GM13977 (cell line): ENCODE measurements around the gene MARCO.
"Not testable (repeated sequence)": the region's sequence is repeated elsewhere in the genome, so short reads cannot be mapped to it uniquely, and the experiment has no call there.

ENCODE experiments used
- DNase-seq: peaks from one replicate; pipeline ENCODE4 v3.0.0; 2012; ENCODE audit warnings: low spot score
- in situ Hi-C: fragments of 300-500 bp; cut with MboI; formaldehyde crosslinking; loops from one replicate; pipeline ENCODE4 v1.12.0; 2022; ENCODE audit warnings: low sequenced_read_pairs, low pct_unique_long_range_greater_than_20kb, mixed read lengths, inconsistent platforms; ENCODE audit not compliant: unreplicated experiment
- TF ChIP-seq, protein P1 (sequence below): IDR thresholded peaks from 2 replicates; pipeline ENCODE4 v1.5.1; 2012; ENCODE audit warnings: mild to moderate bottlenecking, control low read depth; ENCODE audit not compliant: insufficient read depth; ENCODE audit errors: extremely low read depth, missing control alignments

The MARCO gene

DNA sequence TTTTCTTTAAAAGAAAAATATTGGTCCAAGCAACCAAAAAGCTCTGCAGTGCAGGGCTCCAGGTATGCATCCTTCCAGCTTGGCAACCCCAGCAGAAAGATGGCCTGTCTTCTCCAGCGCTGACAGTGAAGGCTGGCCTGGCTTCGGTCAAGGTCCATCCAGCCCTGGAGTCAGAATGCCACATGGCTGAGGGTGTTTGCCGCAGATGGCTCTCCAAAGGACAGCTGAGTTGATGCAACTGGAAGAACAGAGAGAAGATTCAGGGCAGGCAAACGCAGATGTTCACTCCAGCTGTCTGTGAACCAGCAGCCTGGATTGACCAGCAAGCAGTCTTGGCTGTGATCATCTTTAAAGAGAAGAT, 51.4 kb downstream of the MARCO start:
- DNase-seq: no peak
- in situ Hi-C loops: no loop called here
- TF ChIP-seq, protein P1, sequence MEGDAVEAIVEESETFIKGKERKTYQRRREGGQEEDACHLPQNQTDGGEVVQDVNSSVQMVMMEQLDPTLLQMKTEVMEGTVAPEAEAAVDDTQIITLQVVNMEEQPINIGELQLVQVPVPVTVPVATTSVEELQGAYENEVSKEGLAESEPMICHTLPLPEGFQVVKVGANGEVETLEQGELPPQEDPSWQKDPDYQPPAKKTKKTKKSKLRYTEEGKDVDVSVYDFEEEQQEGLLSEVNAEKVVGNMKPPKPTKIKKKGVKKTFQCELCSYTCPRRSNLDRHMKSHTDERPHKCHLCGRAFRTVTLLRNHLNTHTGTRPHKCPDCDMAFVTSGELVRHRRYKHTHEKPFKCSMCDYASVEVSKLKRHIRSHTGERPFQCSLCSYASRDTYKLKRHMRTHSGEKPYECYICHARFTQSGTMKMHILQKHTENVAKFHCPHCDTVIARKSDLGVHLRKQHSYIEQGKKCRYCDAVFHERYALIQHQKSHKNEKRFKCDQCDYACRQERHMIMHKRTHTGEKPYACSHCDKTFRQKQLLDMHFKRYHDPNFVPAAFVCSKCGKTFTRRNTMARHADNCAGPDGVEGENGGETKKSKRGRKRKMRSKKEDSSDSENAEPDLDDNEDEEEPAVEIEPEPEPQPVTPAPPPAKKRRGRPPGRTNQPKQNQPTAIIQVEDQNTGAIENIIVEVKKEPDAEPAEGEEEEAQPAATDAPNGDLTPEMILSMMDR: no peak

DNA sequence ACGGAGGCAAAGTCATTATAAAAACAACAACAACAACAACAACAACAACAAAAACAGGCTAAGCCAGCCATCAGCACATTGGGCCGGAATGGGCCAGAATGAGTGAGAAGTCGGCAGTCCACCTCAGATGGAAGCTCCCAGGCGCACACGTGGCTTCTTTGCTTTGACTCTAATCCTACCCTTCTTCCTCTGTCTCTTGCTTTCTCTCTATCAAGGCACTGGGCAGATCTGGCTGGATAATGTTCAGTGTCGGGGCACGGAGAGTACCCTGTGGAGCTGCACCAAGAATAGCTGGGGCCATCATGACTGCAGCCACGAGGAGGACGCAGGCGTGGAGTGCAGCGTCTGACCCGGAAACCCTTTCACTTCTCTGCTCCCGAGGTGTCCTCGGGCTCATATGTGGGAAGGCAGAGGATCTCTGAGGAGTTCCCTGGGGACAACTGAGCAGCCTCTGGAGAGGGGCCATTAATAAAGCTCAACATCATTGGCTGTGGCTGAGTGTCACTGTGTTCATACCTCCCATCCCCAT, 52.2 kb downstream of the MARCO start:
- TF ChIP-seq, protein P1: no peak
- no peak for DNase-seq
- in situ Hi-C loops: no loop called here

DNA sequence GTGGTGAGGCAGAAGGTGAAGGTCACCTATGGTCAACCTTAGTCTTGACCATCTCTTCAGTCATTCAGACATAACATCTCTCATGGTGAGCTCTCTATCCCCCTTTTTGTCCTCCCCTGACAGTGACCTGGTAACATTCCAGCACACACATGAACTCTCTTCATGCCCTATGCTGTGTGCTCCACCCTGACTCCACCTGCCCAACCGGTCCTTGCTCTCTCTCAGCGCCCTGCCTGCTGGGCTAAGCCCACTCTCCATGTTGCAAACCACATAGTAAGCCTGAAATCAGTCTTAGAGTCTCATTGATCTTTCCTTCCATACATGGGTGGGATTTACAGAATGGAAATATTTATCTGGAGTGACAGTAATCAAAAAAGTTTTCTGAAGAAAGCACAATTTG, 52.8 kb downstream of the MARCO start:
- in situ Hi-C loops: no loop called here
- no peak for DNase-seq
- TF ChIP-seq, protein P1: no peak

DNA sequence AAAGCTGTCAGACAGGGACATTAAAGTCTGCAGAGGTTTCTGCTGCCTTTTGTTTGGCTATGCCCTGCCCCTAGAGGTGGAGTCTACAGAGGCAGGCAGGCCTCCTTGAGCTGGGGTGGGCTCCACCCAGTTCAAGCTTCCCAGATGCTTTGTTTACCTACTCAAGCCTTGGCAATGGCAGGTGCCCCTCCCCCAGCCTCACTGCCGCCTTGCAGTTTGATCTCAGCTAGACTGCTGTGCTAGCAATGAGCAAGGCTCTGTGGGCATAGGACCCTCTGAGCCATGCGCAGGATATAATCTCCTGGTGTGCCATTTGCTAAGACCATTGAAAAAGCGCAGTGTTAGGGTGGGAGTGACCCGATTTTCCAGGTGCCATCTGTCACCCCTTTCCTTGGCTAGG, 61.9 kb downstream of the MARCO start:
- in situ Hi-C loops, DNase-seq: not testable (repeated sequence)

DNA sequence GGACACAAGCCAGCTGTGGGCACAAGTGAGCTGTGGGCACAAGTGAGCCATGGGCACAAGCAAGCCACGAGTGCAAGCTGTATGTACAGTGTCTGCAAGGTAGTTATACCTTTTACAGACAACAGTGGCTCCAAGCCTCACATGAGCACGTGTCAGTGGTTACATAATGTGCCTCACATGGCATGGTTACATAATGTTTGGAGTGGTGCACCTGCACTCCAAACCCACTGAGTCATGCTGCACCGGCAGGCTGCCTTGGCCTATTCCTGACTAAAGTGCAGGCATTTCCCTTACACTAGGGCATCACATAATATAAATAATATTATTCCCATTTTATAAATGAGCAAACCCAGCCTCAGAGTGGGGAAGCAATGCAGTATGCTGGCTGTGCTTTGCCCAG, 62.6 kb downstream of the MARCO start:
- in situ Hi-C loops: no loop called here
- no peak for DNase-seq
- TF ChIP-seq, protein P1: no peak

DNA sequence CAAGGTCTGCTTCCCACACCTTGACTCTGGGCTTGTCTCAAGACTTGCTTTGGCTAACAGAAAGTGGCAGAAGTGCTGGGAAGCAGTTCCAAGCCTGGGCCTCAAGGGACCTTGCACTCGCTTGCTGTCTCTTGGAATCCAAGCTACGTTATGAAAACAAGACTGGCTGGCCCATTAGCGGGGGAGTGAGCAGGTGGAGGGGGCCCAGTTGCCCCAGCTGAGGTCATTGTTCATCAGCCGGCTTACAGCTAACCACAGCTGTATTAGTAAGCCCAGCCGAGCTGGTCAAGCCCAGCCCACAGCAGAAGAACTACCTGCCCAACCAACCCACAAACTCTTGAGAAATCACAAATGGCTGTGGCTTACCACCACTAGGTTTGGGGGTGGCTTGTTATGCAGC, 63.1 kb downstream of the MARCO start:
- in situ Hi-C loops: no loop called here
- DNase-seq: no peak

DNA sequence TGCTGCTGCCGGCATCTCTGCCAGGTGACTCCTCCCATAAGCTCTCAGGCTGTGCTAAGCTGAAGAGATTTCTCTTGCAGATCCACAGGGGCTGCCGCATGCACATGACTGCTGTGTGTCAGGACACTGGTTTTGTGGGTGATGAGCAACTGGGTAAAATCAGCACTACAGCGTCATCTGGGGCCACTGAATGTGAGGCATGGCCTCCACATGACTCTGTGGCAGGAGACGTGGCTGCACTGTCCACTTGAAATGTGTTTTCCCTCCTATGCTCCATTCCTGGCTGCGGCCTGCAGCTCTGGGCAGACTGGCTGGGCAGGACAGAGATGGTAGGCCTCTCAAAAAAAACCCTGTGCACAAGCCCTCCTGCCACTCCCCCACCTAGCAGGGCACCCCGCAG, 63.6 kb downstream of the MARCO start:
- TF ChIP-seq, protein P1: no peak
- DNase-seq: no peak
- in situ Hi-C loops: no loop called here

More for the DNA sequence above, 63.1 kb downstream of the MARCO start:
- TF ChIP-seq, protein P1: no peak
